ENCODE results near the gene SETSIP. TPM values are rescaled to one million over a fixed set of nuclear protein-coding genes. Genes with fewer than 3 reads are reported as not detected.

Gene SETSIP
- total RNA-seq, 2 donors from 2014 or later: 0.37 TPM; not detected in 1

DNA sequence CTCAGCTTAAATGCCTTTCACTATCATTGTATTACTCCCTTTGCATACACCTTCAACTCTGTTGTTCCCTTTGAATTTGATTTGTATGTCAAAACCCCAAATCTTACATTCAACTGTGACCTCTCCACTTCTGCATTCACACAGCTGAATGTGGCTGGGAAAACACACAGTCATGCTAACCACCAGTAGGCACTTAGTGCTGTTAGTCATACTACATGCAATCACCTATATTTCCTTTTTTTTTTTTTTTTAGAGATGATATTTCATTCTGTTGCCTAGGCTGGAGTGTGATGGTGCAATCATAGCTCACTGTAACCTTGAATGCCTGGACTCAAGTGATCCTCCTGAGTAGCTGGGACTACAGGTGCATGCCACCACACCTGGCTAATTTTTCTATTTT is 21.1 kb upstream of the SETSIP start:
- H3K9ac ChIP-seq (ENCODE audit: extremely low read depth, low read length, poor library complexity, severe bottlenecking): no peak overlapping the region
- H3K4me3 ChIP-seq (ENCODE audit: low read length): no peak overlapping the region
- Mint-ChIP-seq H3K27ac (no peak overlapping the region), H3K9me3 (no peaks in the 10 kb centered on the region), H3K4me3 (no peak overlapping the region), H3K27me3 (ENCODE audit: insufficient read depth) (no peaks in the 10 kb centered on the region), H3K36me3 (ENCODE audit: low read depth) (peaks cover 9% of the 10 kb centered on the region), H3K4me1 (peaks cover 6% of the 10 kb centered on the region)
- H3K9me3 ChIP-seq (ENCODE audit: control insufficient read depth, low read length): no peaks in the 10 kb centered on the region
- no peaks in the 10 kb centered on the region for H3K27me3 ChIP-seq (ENCODE audit: control insufficient read depth, insufficient read depth, low read length, poor library complexity, severe bottlenecking)
- H3K4me1 ChIP-seq (ENCODE audit: control insufficient read depth, insufficient read depth, low read length): no peaks in the 10 kb centered on the region
- no peaks in the 10 kb centered on the region for H3K36me3 ChIP-seq (ENCODE audit: control insufficient read depth, insufficient read depth, low read length)
- TF ChIP-seq, protein P1, sequence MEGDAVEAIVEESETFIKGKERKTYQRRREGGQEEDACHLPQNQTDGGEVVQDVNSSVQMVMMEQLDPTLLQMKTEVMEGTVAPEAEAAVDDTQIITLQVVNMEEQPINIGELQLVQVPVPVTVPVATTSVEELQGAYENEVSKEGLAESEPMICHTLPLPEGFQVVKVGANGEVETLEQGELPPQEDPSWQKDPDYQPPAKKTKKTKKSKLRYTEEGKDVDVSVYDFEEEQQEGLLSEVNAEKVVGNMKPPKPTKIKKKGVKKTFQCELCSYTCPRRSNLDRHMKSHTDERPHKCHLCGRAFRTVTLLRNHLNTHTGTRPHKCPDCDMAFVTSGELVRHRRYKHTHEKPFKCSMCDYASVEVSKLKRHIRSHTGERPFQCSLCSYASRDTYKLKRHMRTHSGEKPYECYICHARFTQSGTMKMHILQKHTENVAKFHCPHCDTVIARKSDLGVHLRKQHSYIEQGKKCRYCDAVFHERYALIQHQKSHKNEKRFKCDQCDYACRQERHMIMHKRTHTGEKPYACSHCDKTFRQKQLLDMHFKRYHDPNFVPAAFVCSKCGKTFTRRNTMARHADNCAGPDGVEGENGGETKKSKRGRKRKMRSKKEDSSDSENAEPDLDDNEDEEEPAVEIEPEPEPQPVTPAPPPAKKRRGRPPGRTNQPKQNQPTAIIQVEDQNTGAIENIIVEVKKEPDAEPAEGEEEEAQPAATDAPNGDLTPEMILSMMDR (conservative IDR thresholded peaks at IDR 0.05): no peak
- H3K27ac ChIP-seq (ENCODE audit: low read depth, low read length): no peak overlapping the region
- no peak for DNase-seq

DNA sequence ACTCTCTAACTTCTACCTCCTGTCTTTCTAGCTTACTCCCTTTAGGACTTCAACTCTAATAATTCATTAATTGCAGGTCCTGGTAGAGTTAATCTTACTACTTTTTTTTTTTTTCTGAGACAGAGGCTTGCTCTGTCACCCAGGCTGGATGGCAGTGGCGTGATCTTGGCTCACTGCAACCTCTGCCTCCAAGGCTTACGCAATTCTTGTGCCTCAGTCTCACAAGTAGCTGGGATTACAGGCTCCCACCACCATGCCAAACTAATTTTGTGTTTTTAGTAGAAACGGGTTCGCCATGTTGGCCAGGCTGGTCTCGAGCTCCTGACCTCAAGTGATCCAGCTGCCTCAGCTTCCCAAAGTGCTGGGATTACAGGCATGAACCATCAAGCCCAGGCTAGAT is 20.7 kb upstream of the SETSIP start:
- Histone ChIP-seq H3K27me3 (ENCODE audit: control insufficient read depth, insufficient read depth, low read length, poor library complexity, severe bottlenecking) (no peaks in the 10 kb centered on the region), H3K9ac (ENCODE audit: extremely low read depth, low read length, poor library complexity, severe bottlenecking) (no peak overlapping the region), H3K4me1 (ENCODE audit: control insufficient read depth, insufficient read depth, low read length) (no peaks in the 10 kb centered on the region), H3K4me3 (ENCODE audit: low read length) (no peak overlapping the region), H3K36me3 (ENCODE audit: control insufficient read depth, insufficient read depth, low read length) (no peaks in the 10 kb centered on the region), H3K27ac (ENCODE audit: low read depth, low read length) (no peak overlapping the region), H3K9me3 (ENCODE audit: control insufficient read depth, low read length) (no peaks in the 10 kb centered on the region)
- H3K4me1 Mint-ChIP-seq: peaks cover 6% of the 10 kb centered on the region
- 93% methylated on average over 5 of the region's 5 CpGs for WGBS, 2 experiments (ENCODE audit: insufficient coverage in 1 of 2, insufficient read length in 1 of 2)
- H3K27ac Mint-ChIP-seq: no peak overlapping the region
- no peak overlapping the region for H3K4me3 Mint-ChIP-seq
- TF ChIP-seq, protein P1 (conservative IDR thresholded peaks at IDR 0.05): no peak
- H3K27me3 Mint-ChIP-seq (ENCODE audit: insufficient read depth): no peaks in the 10 kb centered on the region
- peaks cover 9% of the 10 kb centered on the region for H3K36me3 Mint-ChIP-seq (ENCODE audit: low read depth)
- H3K9me3 Mint-ChIP-seq: no peaks in the 10 kb centered on the region
- DNase-seq: no peak

DNA sequence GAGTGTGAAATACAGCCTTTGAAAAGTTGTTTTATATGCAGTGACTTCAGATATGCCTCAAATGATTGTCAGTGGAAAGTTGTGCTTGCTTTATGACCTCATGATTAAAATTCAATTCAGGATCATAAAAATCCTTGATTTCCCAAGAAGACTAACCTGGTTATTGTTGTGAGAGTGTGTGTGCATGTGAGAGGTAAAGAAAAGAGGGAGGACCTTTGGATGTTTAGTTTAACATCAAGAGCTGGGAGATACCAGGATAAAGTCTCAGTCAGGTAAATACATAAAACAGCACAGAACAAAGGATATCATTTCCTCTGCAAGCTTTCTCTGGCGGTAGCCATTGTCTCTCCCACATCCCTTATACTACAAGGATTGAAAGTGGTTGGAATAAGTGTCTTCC is 19.4 kb upstream of the SETSIP start:
- Histone ChIP-seq H3K27ac (ENCODE audit: low read depth, low read length) (no peak overlapping the region), H3K27me3 (ENCODE audit: control insufficient read depth, insufficient read depth, low read length, poor library complexity, severe bottlenecking) (no peaks in the 10 kb centered on the region), H3K4me1 (ENCODE audit: control insufficient read depth, insufficient read depth, low read length) (no peaks in the 10 kb centered on the region), H3K4me3 (ENCODE audit: low read length) (no peak overlapping the region), H3K9me3 (ENCODE audit: control insufficient read depth, low read length) (no peaks in the 10 kb centered on the region), H3K9ac (ENCODE audit: extremely low read depth, low read length, poor library complexity, severe bottlenecking) (no peak overlapping the region), H3K36me3 (ENCODE audit: control insufficient read depth, insufficient read depth, low read length) (no peaks in the 10 kb centered on the region)
- H3K9me3 Mint-ChIP-seq: peaks cover 1% of the 10 kb centered on the region
- no peak overlapping the region for H3K4me3 Mint-ChIP-seq
- peaks cover 18% of the 10 kb centered on the region for H3K36me3 Mint-ChIP-seq (ENCODE audit: low read depth)
- 80% methylated on average over 1 of the region's 1 CpG; no CpG with 5 or more reads in 1 of the 2 experiments for WGBS, 2 experiments (ENCODE audit: insufficient coverage in 1 of 2, insufficient read length in 1 of 2)
- peaks cover 6% of the 10 kb centered on the region for H3K4me1 Mint-ChIP-seq
- H3K27me3 Mint-ChIP-seq (ENCODE audit: insufficient read depth): no peaks in the 10 kb centered on the region
- TF ChIP-seq, protein P1 (conservative IDR thresholded peaks at IDR 0.05): no peak
- DNase-seq: no peak
- H3K27ac Mint-ChIP-seq: no peak overlapping the region
